PFSK-1 (cell line): ENCODE measurements around the gene KNL1.

Source experiments
- FOXP2 ChIP-seq: optimal IDR thresholded peaks from 2 replicates; pipeline ENCODE3; 2011; ENCODE audit warnings: borderline replicate concordance, control low read depth, inconsistent platforms; ENCODE audit not compliant: insufficient read depth; ENCODE audit errors: extremely low read length, extremely low read depth
- POLR2AphosphoS5 ChIP-seq: IDR thresholded peaks from 2 replicates; pipeline ENCODE4 v1.6.1; 2012; ENCODE audit warnings: low read depth, mild to moderate bottlenecking, control low read depth, low read length, moderate library complexity
- REST ChIP-seq, 2 experiments: IDR thresholded peaks; 2 replicates each; pipeline versions ENCODE4 v1.6.1 to v1.8.0; 2011 to 2012; ENCODE audit warnings: low read depth in 2 of 2, low read length in 2 of 2, control low read depth in 1 of 2, inconsistent platforms in 1 of 2, mild to moderate bottlenecking in 1 of 2, moderate library complexity in 1 of 2; ENCODE audit not compliant: insufficient read depth in 1 of 2
- SIN3A ChIP-seq: IDR thresholded peaks from 2 replicates; pipeline ENCODE4 v1.6.1; 2012; ENCODE audit warnings: mild to moderate bottlenecking, low read length, moderate library complexity, borderline replicate concordance; ENCODE audit not compliant: insufficient read depth
- TAF1 ChIP-seq: IDR thresholded peaks from 2 replicates; pipeline ENCODE4 v1.6.1; 2012; ENCODE audit warnings: low read length, control low read depth, borderline replicate concordance; ENCODE audit not compliant: insufficient read depth

GRCh38 chr15:40684381-40684780 is 90.3 kb downstream of the KNL1 start:
- no peak for TF ChIP-seq REST (IDR thresholded peaks at IDR 0.05; ENCODE audit: insufficient read depth in 1 of 2, low read depth in 2 of 2, low read length in 2 of 2)
- TF ChIP-seq POLR2AphosphoS5: no peak
- no peak for TF ChIP-seq SIN3A
- no peak for TF ChIP-seq FOXP2
- no peak for TF ChIP-seq TAF1
